ENCODE measurements around the gene AMBP.

AMBP gene

GRCh38 chr9:114078021-114078780, at the start of gene AMBP:
AMBP (minus strand) TSS chr9:114078300; CDS start chr9:114078209, 91 bp downstream.
- no peak within 1 kb of the TSS for H3K4me2 ChIP-seq (ENCODE audit: low read length)
- H3K9me2 ChIP-seq (ENCODE audit: low read depth, low read length) = no peaks in the 10 kb centered on the region
- H3K4me1 ChIP-seq (ENCODE audit: insufficient read depth, low read length, severe bottlenecking) = no peaks in the 10 kb centered on the region

GRCh38 chr9:114126247-114127060, 48.4 kb upstream of the AMBP start:
- H3K4me2 ChIP-seq (ENCODE audit: low read length) = no peak overlapping the region
- no peak overlapping the region for H2AFZ ChIP-seq (ENCODE audit: low read length)
- no peaks in the 10 kb centered on the region for H3K27me3 ChIP-seq (ENCODE audit: insufficient read depth, low read length)
- no peak overlapping the region for H3K27ac ChIP-seq (ENCODE audit: low read depth, low read length, poor library complexity, severe bottlenecking)
- no peaks in the 10 kb centered on the region for H3K79me2 ChIP-seq (ENCODE audit: insufficient read depth, low read length)
- no peaks in the 10 kb centered on the region for H3F3A ChIP-seq (ENCODE audit: insufficient read depth, low read length)
- no peak overlapping the region for H3K9ac ChIP-seq (ENCODE audit: low read length)
- H3K9me3 ChIP-seq (ENCODE audit: low read length) = no peaks in the 10 kb centered on the region
- H4K20me1 ChIP-seq (ENCODE audit: insufficient read depth, low read length) = no peaks in the 10 kb centered on the region
- TF ChIP-seq CTCF (IDR thresholded peaks at IDR 0.05; ENCODE audit: low read length) (no peak), EZH2 (IDR thresholded peaks at IDR 0.05; ENCODE audit: borderline replicate concordance, low read length) (no peak)
- H3K4me3 ChIP-seq (ENCODE audit: low read depth, low read length, poor library complexity, severe bottlenecking) = no peak overlapping the region
- H3K4me1 ChIP-seq (ENCODE audit: insufficient read depth, low read length, severe bottlenecking) = no peaks in the 10 kb centered on the region
- H3K9me2 ChIP-seq (ENCODE audit: low read depth, low read length) = no peaks in the 10 kb centered on the region
- H3K36me3 ChIP-seq (ENCODE audit: insufficient read depth, low read length) = no peaks in the 10 kb centered on the region

More at GRCh38 chr9:114078021-114078780, at the start of gene AMBP:
- H3K27me3 ChIP-seq (ENCODE audit: insufficient read depth, low read length) = no peaks in the 10 kb centered on the region
- no peak within 1 kb of the TSS for H3K4me3 ChIP-seq (ENCODE audit: low read depth, low read length, poor library complexity, severe bottlenecking)
- no peaks in the 10 kb centered on the region for H3K9me3 ChIP-seq (ENCODE audit: low read length)
- no peaks in the 10 kb centered on the region for H4K20me1 ChIP-seq (ENCODE audit: insufficient read depth, low read length)
- TF ChIP-seq CTCF (IDR thresholded peaks at IDR 0.05; ENCODE audit: low read length) (no peak), EZH2 (IDR thresholded peaks at IDR 0.05; ENCODE audit: borderline replicate concordance, low read length) (no peak)
- H3K79me2 ChIP-seq (ENCODE audit: insufficient read depth, low read length) = no peaks in the 10 kb centered on the region
- no peak within 1 kb of the TSS for H3K27ac ChIP-seq (ENCODE audit: low read depth, low read length, poor library complexity, severe bottlenecking)
- no peaks in the 10 kb centered on the region for H3K36me3 ChIP-seq (ENCODE audit: insufficient read depth, low read length)
- no peak within 1 kb of the TSS for H3K9ac ChIP-seq (ENCODE audit: low read length)
- no peak within 1 kb of the TSS for H2AFZ ChIP-seq (ENCODE audit: low read length)
- H3F3A ChIP-seq (ENCODE audit: insufficient read depth, low read length) = no peaks in the 10 kb centered on the region

GRCh38 chr9:114125476-114126013, 47.4 kb upstream of the AMBP start:
- H3K27me3 ChIP-seq (ENCODE audit: insufficient read depth, low read length) = no peaks in the 10 kb centered on the region
- no peak overlapping the region for H3K27ac ChIP-seq (ENCODE audit: low read depth, low read length, poor library complexity, severe bottlenecking)
- H3K36me3 ChIP-seq (ENCODE audit: insufficient read depth, low read length) = no peaks in the 10 kb centered on the region
- H2AFZ ChIP-seq (ENCODE audit: low read length) = no peak overlapping the region
- H3K9me2 ChIP-seq (ENCODE audit: low read depth, low read length) = no peaks in the 10 kb centered on the region
- H3K4me3 ChIP-seq (ENCODE audit: low read depth, low read length, poor library complexity, severe bottlenecking) = no peak overlapping the region
- H3K9me3 ChIP-seq (ENCODE audit: low read length) = no peaks in the 10 kb centered on the region
- H3K4me1 ChIP-seq (ENCODE audit: insufficient read depth, low read length, severe bottlenecking) = no peaks in the 10 kb centered on the region
- no peaks in the 10 kb centered on the region for H3F3A ChIP-seq (ENCODE audit: insufficient read depth, low read length)
- H3K79me2 ChIP-seq (ENCODE audit: insufficient read depth, low read length) = no peaks in the 10 kb centered on the region
- H3K9ac ChIP-seq (ENCODE audit: low read length) = no peak overlapping the region
- no peak overlapping the region for H3K4me2 ChIP-seq (ENCODE audit: low read length)
- no peaks in the 10 kb centered on the region for H4K20me1 ChIP-seq (ENCODE audit: insufficient read depth, low read length)
- TF ChIP-seq EZH2 (IDR thresholded peaks at IDR 0.05; ENCODE audit: borderline replicate concordance, low read length) (no peak), CTCF (IDR thresholded peaks at IDR 0.05; ENCODE audit: low read length) (no peak)
